Measurements from ENCODE around the gene P3H2.

Gene P3H2

GRCh38 chr3:190008432-190008831 is 112.3 kb downstream of the P3H2 start:
- no peak for ATAC-seq
- no peak for TF ChIP-seq CSDC2 (CRISPR knock-in tag; IDR thresholded peaks at IDR 0.05)

- no peak for ATAC-seq
- TF ChIP-seq TCF4 (CRISPR knock-in tag; IDR thresholded peaks at IDR 0.05; ENCODE audit: borderline replicate concordance) (no peak), ZNF8 (CRISPR knock-in tag; IDR thresholded peaks at IDR 0.05) (no peak), ZNF70 (CRISPR knock-in tag; IDR thresholded peaks at IDR 0.05) (no peak), PPARA (CRISPR knock-in tag; IDR thresholded peaks at IDR 0.05; ENCODE audit: borderline replicate concordance) (no peak), ARNTL (CRISPR knock-in tag; IDR thresholded peaks at IDR 0.05; ENCODE audit: borderline replicate concordance, low read depth) (no peak), CSRNP3 (CRISPR knock-in tag; IDR thresholded peaks at IDR 0.05) (no peak)
Observed at GRCh38 chr3:190005343-190006113, 115.2 kb downstream of the P3H2 start.

GRCh38 chr3:190004656-190005055 is 116.0 kb downstream of the P3H2 start:
- ATAC-seq = no peak
- TF ChIP-seq OSR1 (CRISPR knock-in tag; IDR thresholded peaks at IDR 0.05) = no peak
- no peak for TF ChIP-seq CSDC2 (CRISPR knock-in tag; IDR thresholded peaks at IDR 0.05)
- no peak for TF ChIP-seq TSHZ2 (CRISPR knock-in tag; IDR thresholded peaks at IDR 0.05)
- TF ChIP-seq CSRNP3 (CRISPR knock-in tag; IDR thresholded peaks at IDR 0.05) = no peak
- TF ChIP-seq RARB (CRISPR knock-in tag; IDR thresholded peaks at IDR 0.05) = no peak
- no peak for TF ChIP-seq ZNF565 (CRISPR knock-in tag; conservative IDR thresholded peaks at IDR 0.05; ENCODE audit: low read depth)
- no peak for TF ChIP-seq BACH2 (CRISPR knock-in tag; IDR thresholded peaks at IDR 0.05; ENCODE audit: borderline replicate concordance)
- TF ChIP-seq TOX (CRISPR knock-in tag; IDR thresholded peaks at IDR 0.05; ENCODE audit: borderline replicate concordance) = no peak
- TF ChIP-seq, protein P1, sequence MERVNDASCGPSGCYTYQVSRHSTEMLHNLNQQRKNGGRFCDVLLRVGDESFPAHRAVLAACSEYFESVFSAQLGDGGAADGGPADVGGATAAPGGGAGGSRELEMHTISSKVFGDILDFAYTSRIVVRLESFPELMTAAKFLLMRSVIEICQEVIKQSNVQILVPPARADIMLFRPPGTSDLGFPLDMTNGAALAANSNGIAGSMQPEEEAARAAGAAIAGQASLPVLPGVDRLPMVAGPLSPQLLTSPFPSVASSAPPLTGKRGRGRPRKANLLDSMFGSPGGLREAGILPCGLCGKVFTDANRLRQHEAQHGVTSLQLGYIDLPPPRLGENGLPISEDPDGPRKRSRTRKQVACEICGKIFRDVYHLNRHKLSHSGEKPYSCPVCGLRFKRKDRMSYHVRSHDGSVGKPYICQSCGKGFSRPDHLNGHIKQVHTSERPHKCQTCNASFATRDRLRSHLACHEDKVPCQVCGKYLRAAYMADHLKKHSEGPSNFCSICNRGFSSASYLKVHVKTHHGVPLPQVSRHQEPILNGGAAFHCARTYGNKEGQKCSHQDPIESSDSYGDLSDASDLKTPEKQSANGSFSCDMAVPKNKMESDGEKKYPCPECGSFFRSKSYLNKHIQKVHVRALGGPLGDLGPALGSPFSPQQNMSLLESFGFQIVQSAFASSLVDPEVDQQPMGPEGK (CRISPR knock-in tag; IDR thresholded peaks at IDR 0.05; ENCODE audit: borderline replicate concordance) = no peak
- TF ChIP-seq, protein P2, sequence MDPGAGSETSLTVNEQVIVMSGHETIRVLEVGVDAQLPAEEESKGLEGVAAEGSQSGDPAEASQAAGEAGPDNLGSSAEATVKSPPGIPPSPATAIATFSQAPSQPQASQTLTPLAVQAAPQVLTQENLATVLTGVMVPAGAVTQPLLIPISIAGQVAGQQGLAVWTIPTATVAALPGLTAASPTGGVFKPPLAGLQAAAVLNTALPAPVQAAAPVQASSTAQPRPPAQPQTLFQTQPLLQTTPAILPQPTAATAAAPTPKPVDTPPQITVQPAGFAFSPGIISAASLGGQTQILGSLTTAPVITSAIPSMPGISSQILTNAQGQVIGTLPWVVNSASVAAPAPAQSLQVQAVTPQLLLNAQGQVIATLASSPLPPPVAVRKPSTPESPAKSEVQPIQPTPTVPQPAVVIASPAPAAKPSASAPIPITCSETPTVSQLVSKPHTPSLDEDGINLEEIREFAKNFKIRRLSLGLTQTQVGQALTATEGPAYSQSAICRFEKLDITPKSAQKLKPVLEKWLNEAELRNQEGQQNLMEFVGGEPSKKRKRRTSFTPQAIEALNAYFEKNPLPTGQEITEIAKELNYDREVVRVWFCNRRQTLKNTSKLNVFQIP (CRISPR knock-in tag; IDR thresholded peaks at IDR 0.05; ENCODE audit: borderline replicate concordance, low read depth) = no peak
- TF ChIP-seq ESRRG (CRISPR knock-in tag; IDR thresholded peaks at IDR 0.05) = no peak
- TF ChIP-seq ZFP3 (CRISPR knock-in tag; IDR thresholded peaks at IDR 0.05) = no peak
- no peak for TF ChIP-seq GLIS3 (CRISPR knock-in tag; IDR thresholded peaks at IDR 0.05)
- TF ChIP-seq PPARA (CRISPR knock-in tag; IDR thresholded peaks at IDR 0.05; ENCODE audit: borderline replicate concordance) = no peak
- TF ChIP-seq ZC3H10 (CRISPR knock-in tag; IDR thresholded peaks at IDR 0.05) = no peak
- TF ChIP-seq ZNF8 (CRISPR knock-in tag; IDR thresholded peaks at IDR 0.05) = no peak
- no peak for TF ChIP-seq ZNF70 (CRISPR knock-in tag; IDR thresholded peaks at IDR 0.05)
